Stimulated activated CD4-positive, alpha-beta T cell treated with anti-CD3 and anti-CD28 coated beads, Interleukin-1b, Interleukin-23, amount 100 ng/mL, for 4 hours (primary cell): ENCODE data around the gene BAIAP3.
A peak's percentile ranks its signal among the peaks of the same experiment; 100 is the strongest.

Experiments used
- DNase-seq, 2 donors: peaks; one replicate each; pipeline ENCODE4 v3.0.0-alpha.2; 2020; ENCODE audit warnings: low read depth in 2 of 2

The BAIAP3 gene

GRCh38 chr16:1300664-1301476, 32.6 kb upstream of the BAIAP3 start:
- DNase-seq = peak; percentile 50 to 67

GRCh38 chr16:1301562-1301961, 31.9 kb upstream of the BAIAP3 start:
- no peak for DNase-seq

GRCh38 chr16:1305823-1306222, 27.6 kb upstream of the BAIAP3 start:
- no peak for DNase-seq

- no peak for DNase-seq
Observed at GRCh38 chr16:1306334-1306733, 27.1 kb upstream of the BAIAP3 start.

- no peak for DNase-seq
Observed at GRCh38 chr16:1308036-1308976, 25.1 kb upstream of the BAIAP3 start.

GRCh38 chr16:1308977-1309885, 24.2 kb upstream of the BAIAP3 start, which contains the start of gene UBE2I:
UBE2I (plus strand) TSS chr16:1309636; CDS start chr16:1314031, 4,395 bp downstream.
- peak; percentile 94 to 98 for DNase-seq

- peak in 1 of 2 donors; percentile 52 for DNase-seq
Observed at GRCh38 chr16:1309888-1310831, 23.3 kb upstream of the BAIAP3 start.

GRCh38 chr16:1310832-1311200, 22.6 kb upstream of the BAIAP3 start:
- no peak for DNase-seq

- no peak for DNase-seq
Observed at GRCh38 chr16:1311212-1311737, 22.2 kb upstream of the BAIAP3 start.

GRCh38 chr16:1311738-1312466, 21.5 kb upstream of the BAIAP3 start:
- no peak for DNase-seq

- no peak for DNase-seq
Observed at GRCh38 chr16:1312467-1312816, 21.0 kb upstream of the BAIAP3 start.

- DNase-seq = no peak
Observed at GRCh38 chr16:1312903-1313302, 20.5 kb upstream of the BAIAP3 start.

- DNase-seq = no peak
Observed at GRCh38 chr16:1313721-1314369, 19.6 kb upstream of the BAIAP3 start.

GRCh38 chr16:1314399-1315068, 18.9 kb upstream of the BAIAP3 start:
- no peak for DNase-seq

- DNase-seq = no peak
Observed at GRCh38 chr16:1315081-1316032, 18.1 kb upstream of the BAIAP3 start.

- no peak for DNase-seq
Observed at GRCh38 chr16:1316033-1316405, 17.4 kb upstream of the BAIAP3 start.

GRCh38 chr16:1317479-1318267, 15.8 kb upstream of the BAIAP3 start:
- DNase-seq = no peak
